Measurements from ENCODE around the gene NKRF.

NKRF gene

GRCh38 chrX:119604766-119605463, 1.3 kb downstream of the NKRF start:
- TF ChIP-seq POLR2AphosphoS5 (IDR thresholded peaks at IDR 0.05; ENCODE audit: borderline replicate concordance, low read depth, low read length): no peak
- TF ChIP-seq FOXP2 (optimal IDR thresholded peaks at IDR 0.05; ENCODE audit: control extremely low read depth, extremely low read length, insufficient read depth): no peak
- no peak for TF ChIP-seq EZH2 (IDR thresholded peaks at IDR 0.05)
- no peak overlapping the region for H3K27ac ChIP-seq

GRCh38 chrX:119602701-119603255, 3.4 kb downstream of the NKRF start:
- no peak for DNase-seq (ENCODE audit: low read depth, low spot score)
- no peaks in the 10 kb centered on the region for H3K9me3 ChIP-seq (ENCODE audit: low read depth, low read length)
- H3K4me3 ChIP-seq: no peak overlapping the region
- no peak overlapping the region for H3K27ac ChIP-seq
- peaks cover 9% of the 10 kb centered on the region; the same call in 1 of the 2 replicates for H3K36me3 ChIP-seq (ENCODE audit: insufficient read depth, low read length)
- TF ChIP-seq FOXP2 (optimal IDR thresholded peaks at IDR 0.05; ENCODE audit: control extremely low read depth, extremely low read length, insufficient read depth): no peak
- TF ChIP-seq EZH2 (IDR thresholded peaks at IDR 0.05): no peak
- TF ChIP-seq POLR2AphosphoS5 (IDR thresholded peaks at IDR 0.05; ENCODE audit: borderline replicate concordance, low read depth, low read length): no peak
- H3K9ac ChIP-seq (ENCODE audit: insufficient read length): no peak overlapping the region

More at GRCh38 chrX:119604766-119605463, 1.3 kb downstream of the NKRF start:
- Histone ChIP-seq H3K4me3 (peak overlapping the region; percentile 86), H3K9me3 (ENCODE audit: low read depth, low read length) (no peaks in the 10 kb centered on the region), H3K36me3 (ENCODE audit: insufficient read depth, low read length) (peaks cover 9% of the 10 kb centered on the region; the same call in 1 of the 2 replicates), H3K9ac (ENCODE audit: insufficient read length) (peak overlapping the region; percentile 91)
- no peak for DNase-seq (ENCODE audit: low read depth, low spot score)

GRCh38 chrX:119589810-119590209, 16.4 kb downstream of the NKRF start:
- no peaks in the 10 kb centered on the region for H3K9me3 ChIP-seq (ENCODE audit: low read depth, low read length)
- peaks cover 38% of the 10 kb centered on the region for H3K36me3 ChIP-seq (ENCODE audit: insufficient read depth, low read length)
- no peak for TF ChIP-seq FOXP2 (optimal IDR thresholded peaks at IDR 0.05; ENCODE audit: control extremely low read depth, extremely low read length, insufficient read depth)
- TF ChIP-seq POLR2AphosphoS5 (IDR thresholded peaks at IDR 0.05; ENCODE audit: borderline replicate concordance, low read depth, low read length): no peak
- no peak for TF ChIP-seq EZH2 (IDR thresholded peaks at IDR 0.05)
- no peak overlapping the region for H3K4me3 ChIP-seq
- no peak overlapping the region for H3K9ac ChIP-seq (ENCODE audit: insufficient read length)
- no peak overlapping the region for H3K27ac ChIP-seq
- no peak for DNase-seq (ENCODE audit: low read depth, low spot score)

GRCh38 chrX:119583431-119584059, 22.7 kb downstream of the NKRF start:
- H3K27ac ChIP-seq: 0 out of 2 replicates have a peak overlapping the region, but pooled peaks have one; percentile 31

DNA sequence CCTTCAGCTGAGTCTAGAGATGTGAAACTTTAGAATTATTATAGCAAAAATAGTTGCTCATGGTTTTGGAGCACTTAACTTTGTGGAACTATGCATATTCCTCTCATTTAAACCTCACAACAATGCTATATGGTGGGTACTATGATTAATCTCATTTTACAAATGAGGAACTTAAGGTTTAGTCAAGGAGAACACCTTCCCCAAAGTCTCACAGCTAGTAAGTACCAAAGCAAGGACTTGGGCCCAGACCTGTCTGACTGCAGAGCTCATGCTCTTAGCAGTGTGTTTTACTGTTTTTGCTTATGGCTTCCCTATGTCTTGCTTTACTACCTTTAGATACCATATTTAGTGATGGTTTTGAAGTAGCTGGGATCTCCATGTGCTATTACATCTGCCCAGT, 26.8 kb downstream of the NKRF start:
- H3K36me3 ChIP-seq (ENCODE audit: insufficient read depth, low read length): peaks cover 18% of the 10 kb centered on the region; the same call in 1 of the 2 replicates
- H3K4me3 ChIP-seq: no peak overlapping the region
- DNase-seq (ENCODE audit: low read depth, low spot score): no peak
- H3K9me3 ChIP-seq (ENCODE audit: low read depth, low read length): no peaks in the 10 kb centered on the region
- H3K27ac ChIP-seq: no peak overlapping the region
- TF ChIP-seq FOXP2 (optimal IDR thresholded peaks at IDR 0.05; ENCODE audit: control extremely low read depth, extremely low read length, insufficient read depth): no peak
- TF ChIP-seq EZH2 (IDR thresholded peaks at IDR 0.05): no peak
- no peak for TF ChIP-seq POLR2AphosphoS5 (IDR thresholded peaks at IDR 0.05; ENCODE audit: borderline replicate concordance, low read depth, low read length)
- H3K9ac ChIP-seq (ENCODE audit: insufficient read length): no peak overlapping the region

More at GRCh38 chrX:119583431-119584059, 22.7 kb downstream of the NKRF start:
- no peaks in the 10 kb centered on the region for H3K9me3 ChIP-seq (ENCODE audit: low read depth, low read length)
- DNase-seq (ENCODE audit: low read depth, low spot score): no peak
- H3K4me3 ChIP-seq: no peak overlapping the region
- TF ChIP-seq EZH2 (IDR thresholded peaks at IDR 0.05) (no peak), POLR2AphosphoS5 (IDR thresholded peaks at IDR 0.05; ENCODE audit: borderline replicate concordance, low read depth, low read length) (no peak), FOXP2 (optimal IDR thresholded peaks at IDR 0.05; ENCODE audit: control extremely low read depth, extremely low read length, insufficient read depth) (no peak)
- H3K36me3 ChIP-seq (ENCODE audit: insufficient read depth, low read length): peaks cover 2% of the 10 kb centered on the region; the same call in 1 of the 2 replicates
- H3K9ac ChIP-seq (ENCODE audit: insufficient read length): no peak overlapping the region

DNA sequence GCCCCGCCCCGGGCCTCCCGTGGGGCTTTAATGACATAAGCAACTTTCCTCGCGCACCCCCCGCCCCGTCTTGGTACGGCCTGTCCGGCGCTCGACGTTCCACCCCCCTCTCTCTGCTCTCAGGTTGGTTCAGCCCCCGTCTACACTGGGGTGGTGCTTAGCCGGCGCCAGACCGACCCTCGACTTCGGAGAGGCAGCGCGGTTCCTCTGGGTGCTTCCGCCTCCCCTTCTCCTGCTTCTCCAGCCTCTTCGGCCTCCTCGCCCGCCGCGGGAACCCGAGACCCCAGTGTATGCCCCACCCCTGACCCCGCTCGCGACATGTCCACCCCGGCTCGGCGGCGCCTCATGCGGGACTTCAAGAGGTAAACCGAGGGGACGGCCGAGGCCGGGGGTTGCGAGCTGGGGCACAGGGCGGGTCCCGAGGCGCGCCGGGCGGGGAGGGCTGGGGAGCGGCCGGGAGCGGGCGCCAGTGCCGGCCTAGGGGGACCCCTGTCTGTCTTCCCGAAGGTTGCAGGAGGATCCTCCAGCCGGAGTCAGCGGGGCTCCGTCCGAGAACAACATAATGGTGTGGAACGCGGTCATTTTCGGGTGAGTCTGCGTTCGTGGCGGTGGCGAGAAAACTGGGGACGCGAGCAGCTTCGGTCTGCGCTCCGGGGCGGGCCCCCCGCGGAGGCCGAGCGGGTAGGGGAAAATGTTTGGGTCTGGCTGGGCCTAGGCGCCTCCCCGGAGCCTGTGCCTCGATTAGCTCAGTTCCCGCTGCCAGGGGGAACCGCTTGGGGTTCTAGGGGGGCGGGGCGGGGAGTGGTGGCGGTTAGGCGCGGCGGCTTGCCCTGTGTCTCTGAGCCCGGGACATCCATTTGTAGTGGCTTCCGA, 31.6 kb downstream of the NKRF start, which contains the start of gene UBE2A:
TSS of gene UBE2A (plus strand) at position 170 of the 873 bp plus-strand sequence. CDS start at position 319, 149 bp downstream.
- Histone ChIP-seq H3K4me3 (peak within 1 kb of the TSS; percentile 86), H3K9ac (ENCODE audit: insufficient read length) (peak within 1 kb of the TSS; percentile 93), H3K27ac (peak within 1 kb of the TSS; percentile 67; the same call in 1 of the 2 replicates), H3K9me3 (ENCODE audit: low read depth, low read length) (no peaks in the 10 kb centered on the region), H3K36me3 (ENCODE audit: insufficient read depth, low read length) (peaks cover 16% of the 10 kb centered on the region; the same call in 1 of the 2 replicates)
- peak; percentile 61 for DNase-seq (ENCODE audit: low read depth, low spot score)
- TF ChIP-seq FOXP2 (optimal IDR thresholded peaks at IDR 0.05; ENCODE audit: control extremely low read depth, extremely low read length, insufficient read depth): no peak
- TF ChIP-seq POLR2AphosphoS5 (IDR thresholded peaks at IDR 0.05; ENCODE audit: borderline replicate concordance, low read depth, low read length): peak; percentile 93
- no peak for TF ChIP-seq EZH2 (IDR thresholded peaks at IDR 0.05)

DNA sequence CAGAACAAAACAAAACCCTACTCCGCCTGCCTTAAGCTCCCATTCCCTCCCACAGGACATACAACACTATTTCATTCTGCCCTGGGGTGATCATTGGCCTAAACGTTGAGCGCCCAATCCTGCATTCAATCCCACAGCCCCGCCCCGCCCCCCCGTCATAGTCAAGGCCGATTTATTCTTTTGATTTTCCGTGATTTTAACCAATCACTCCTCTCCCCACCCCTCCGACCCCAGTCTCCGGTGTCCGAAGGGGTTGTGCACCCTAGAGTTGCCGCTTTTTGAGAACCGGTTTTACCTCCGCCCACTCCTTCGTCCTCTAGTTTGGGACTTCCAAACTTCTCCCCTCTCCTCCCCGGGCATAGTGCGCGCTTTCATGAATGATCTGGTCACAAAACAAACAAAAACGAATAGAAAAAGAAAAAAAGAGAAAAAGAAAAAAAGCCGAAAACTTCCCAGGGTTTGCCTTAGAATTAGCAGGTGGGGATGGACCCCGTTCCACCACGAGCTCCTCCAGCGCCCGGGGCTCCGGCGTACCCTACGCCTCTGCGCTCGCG, 32.3 kb downstream of the NKRF start:
- DNase-seq (ENCODE audit: low read depth, low spot score): no peak
- H3K9me3 ChIP-seq (ENCODE audit: low read depth, low read length): no peaks in the 10 kb centered on the region
- TF ChIP-seq POLR2AphosphoS5 (IDR thresholded peaks at IDR 0.05; ENCODE audit: borderline replicate concordance, low read depth, low read length): no peak
- no peak for TF ChIP-seq EZH2 (IDR thresholded peaks at IDR 0.05)
- no peak for TF ChIP-seq FOXP2 (optimal IDR thresholded peaks at IDR 0.05; ENCODE audit: control extremely low read depth, extremely low read length, insufficient read depth)
- H3K9ac ChIP-seq (ENCODE audit: insufficient read length): peak overlapping the region; percentile 78
- H3K36me3 ChIP-seq (ENCODE audit: insufficient read depth, low read length): peaks cover 16% of the 10 kb centered on the region; the same call in 1 of the 2 replicates
- H3K27ac ChIP-seq: peak overlapping the region; percentile 67; the same call in 1 of the 2 replicates
- H3K4me3 ChIP-seq: peak overlapping the region; percentile 86
